Renal pelvis (tissue), 4 donors: ENCODE results near the gene EYA4. TPM values are rescaled to one million over a fixed set of nuclear protein-coding genes. Genes with fewer than 3 reads are reported as not detected.

Experiments used
- DNase-seq: peaks from one replicate; pipeline ENCODE4 v3.0.0-alpha.2; 2013
- polyA plus RNA-seq, 3 donors: library from polyadenylated mRNA; unstranded; fragments of 120-200 nt; gene quantifications; one replicate each; pipeline ENCODE4 v1.2.1, GENCODE V29; 2013; ENCODE audit not compliant: insufficient read length in 3 of 3

EYA4 gene
- polyA plus RNA-seq, 3 donors, result 10.2 to 16.7 (median 16.3) TPM

DNA sequence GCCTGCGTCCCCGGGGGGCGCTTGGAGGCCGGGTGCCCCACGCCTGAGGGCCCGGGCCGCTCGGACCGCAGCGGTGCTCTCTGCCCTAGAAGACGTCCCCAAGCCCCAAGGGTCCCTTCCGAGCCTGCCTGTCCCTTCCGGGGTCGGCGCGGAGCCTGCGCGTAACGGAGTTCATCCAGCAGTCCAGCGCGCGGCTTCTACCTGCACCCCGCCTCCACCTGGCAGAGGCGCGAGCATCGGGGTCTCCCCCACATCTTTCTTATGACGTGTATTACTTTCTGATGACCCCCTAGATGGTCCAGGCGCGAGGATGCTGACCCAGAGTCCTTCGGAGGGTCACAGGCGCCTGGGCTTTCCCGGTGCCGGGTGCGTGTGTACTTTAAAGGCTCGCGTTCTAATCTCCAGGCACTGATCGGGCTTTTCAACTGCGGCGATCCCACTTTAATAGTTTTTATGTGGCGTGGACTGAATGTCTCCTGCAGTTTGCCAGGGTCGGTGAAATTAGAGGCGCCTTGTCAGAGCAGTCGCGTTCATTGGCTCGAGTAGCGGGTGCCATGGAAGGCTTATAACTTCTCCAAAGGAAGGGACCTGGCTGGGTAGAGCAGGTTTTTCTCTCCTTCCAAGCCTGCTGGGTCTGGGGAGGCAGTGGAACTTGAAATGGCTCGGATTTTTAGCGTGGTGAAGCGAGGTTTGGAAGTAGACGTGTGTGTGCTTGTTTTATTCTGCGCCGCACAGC is 912 bp downstream of the EYA4 start:
- peak; percentile 40 for DNase-seq

DNA sequence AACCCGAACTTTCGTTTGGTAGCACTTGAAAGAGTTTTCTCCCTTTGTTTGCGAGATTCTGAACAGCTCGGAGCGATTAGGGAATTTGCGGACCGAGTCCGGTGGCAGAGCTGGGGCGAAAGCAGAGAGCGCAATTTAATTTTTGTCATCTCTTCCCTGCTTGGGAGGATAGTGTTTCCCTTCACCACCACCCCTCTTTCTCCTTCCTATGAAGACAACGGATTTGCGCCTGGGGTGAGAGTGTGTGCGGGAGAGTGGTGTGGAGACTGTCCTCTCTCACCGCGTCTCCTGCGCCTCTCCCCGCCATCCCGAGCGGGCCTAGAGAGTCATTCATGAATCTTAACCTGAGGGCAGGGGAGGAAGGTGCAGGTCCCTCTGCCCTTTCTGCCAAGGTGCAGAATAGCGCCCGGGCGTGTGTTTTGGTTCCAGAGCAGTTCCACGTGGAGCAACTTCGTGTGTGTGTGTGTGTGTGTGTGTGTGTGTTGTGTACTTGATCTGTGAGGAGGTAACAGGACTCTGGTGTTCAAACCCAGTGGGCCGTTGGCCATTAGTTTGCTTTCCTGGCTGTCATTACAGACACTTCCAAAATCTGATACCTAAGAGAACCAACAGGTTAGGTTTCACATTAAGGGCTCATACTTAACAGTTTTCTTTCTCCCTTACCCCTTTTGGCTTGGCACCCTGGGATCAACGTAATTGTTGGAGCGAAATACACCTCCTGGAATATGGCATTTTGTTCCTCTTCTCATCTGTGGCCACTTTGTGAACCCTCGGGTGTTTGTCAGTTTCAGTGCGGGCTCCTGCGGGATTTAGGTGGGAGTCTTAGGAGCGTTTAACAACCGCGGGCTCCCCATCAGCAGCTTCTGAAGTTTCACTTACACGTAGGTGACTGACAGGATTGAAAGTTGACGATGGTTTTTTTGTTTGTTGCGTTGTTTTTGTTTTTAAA is 1.8 kb downstream of the EYA4 start:
- DNase-seq, result peak; percentile 20

GRCh38 chr6:133243723-133244305 is 2.7 kb downstream of the EYA4 start:
- no peak for DNase-seq

- no peak for DNase-seq
These were observed 3.4 kb downstream of the EYA4 start for GRCh38 chr6:133244519-133244918.

DNA sequence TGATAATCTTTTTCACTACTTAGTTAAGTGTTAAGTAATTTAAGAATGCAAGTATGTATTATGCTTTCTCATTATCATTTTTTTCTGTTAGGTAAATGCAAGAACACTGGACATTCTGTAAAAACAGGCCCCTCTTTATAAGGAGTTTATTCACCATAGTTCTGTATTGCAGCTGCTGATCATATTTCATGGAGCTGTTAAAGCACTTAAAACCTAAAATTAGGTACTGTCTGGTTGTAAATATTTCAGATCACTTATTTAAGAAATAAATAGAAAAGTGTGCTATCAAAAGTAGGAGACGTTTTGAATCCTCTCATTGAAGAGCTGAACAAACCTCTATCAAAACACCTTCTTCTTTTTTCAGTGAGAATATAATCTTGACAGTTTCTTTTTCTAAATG is 3.9 kb downstream of the EYA4 start:
- no peak for DNase-seq

DNA sequence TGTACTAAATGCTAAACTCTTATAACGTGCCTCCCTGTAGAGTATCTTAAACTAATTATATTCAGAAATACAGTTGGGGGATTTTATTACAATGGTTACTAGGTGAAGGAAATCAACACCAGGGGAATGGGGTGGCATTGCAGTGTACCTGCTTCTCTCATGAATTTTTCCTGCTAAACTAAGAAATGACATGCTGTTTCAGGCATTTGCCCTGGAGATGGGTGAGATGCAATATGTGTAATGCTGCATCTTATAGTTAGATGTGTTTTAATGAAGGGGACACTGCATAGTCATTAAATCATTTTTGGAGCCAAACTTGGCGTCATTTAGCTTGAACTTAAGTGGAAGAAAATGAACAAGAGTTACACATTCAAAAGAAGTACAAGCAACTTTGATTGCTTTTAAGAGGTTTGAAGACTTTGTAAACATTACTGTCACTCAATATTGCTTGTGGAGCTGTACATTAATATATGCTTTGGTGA is 4.3 kb downstream of the EYA4 start:
- no peak for DNase-seq

DNA sequence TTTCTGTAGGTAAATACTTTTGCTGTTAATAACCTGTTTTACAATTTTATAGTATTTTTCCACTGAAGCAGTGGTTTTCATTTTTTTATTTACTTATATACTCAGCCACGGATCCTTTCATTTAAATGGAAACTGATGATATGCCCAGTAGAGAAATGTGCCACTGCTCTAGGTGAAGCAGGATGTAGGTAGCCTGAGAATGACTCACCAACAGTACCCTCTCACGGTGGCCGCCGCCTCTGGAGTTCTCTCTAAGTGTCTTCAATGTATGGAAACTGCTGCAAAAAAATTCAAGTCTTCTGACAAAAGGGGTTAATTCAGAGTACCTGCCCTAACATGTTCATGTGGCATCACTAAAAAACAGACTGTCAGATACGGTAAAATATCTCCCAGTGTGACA is 6.4 kb downstream of the EYA4 start:
- DNase-seq, result no peak

DNA sequence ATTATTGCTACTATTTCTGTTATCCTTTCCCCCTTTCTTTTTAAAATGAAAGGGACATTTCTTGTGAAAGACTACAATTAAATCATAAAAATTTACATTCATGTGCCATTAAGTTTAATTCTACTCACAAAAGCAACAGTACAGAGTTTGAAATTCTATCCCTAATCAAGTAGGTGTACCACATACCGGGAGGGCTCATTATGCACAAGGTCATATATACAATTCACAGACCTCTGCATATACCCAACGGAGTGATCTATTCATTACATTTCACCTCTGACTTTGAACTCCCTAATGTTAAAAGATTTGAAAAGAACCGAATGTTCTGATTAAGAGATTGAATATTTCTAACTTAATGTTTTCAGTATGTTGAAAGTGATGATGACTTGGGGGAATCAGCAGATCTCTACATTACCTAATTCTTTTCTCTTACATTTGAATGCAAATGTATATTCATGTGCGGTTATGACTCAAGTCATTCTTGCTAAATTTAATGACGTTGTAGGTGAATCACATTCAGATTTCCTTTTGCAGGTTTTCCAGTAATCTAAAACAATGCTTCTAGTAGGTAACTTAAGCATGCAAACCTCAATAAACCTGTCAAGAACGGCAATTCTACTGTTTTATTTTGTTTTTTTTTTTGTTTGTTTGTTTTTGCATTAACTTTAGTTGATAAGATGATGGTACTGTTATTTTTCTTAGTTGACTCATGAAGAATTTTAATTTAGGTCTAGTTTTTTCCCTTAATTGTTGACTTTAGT is 7.3 kb downstream of the EYA4 start:
- no peak for DNase-seq

DNA sequence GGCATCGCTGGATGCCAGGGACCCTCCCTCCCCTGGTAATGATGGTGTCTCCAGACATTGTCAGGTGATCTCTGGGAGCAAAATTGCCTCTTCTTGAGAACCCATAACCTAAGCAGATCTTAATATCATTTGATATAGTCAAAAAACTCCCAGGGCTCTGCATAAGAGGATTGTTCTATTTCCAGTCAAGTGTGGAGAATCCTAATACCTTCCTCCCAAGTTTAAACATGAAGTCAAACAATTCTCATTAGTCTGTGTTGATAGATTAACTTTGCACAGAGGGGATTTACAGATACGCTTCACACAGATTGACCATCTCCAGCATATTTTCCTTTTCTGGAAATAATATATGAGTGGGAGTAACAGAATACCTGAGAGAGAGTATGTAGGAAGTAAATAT is 10.5 kb downstream of the EYA4 start:
- DNase-seq, result no peak

DNA sequence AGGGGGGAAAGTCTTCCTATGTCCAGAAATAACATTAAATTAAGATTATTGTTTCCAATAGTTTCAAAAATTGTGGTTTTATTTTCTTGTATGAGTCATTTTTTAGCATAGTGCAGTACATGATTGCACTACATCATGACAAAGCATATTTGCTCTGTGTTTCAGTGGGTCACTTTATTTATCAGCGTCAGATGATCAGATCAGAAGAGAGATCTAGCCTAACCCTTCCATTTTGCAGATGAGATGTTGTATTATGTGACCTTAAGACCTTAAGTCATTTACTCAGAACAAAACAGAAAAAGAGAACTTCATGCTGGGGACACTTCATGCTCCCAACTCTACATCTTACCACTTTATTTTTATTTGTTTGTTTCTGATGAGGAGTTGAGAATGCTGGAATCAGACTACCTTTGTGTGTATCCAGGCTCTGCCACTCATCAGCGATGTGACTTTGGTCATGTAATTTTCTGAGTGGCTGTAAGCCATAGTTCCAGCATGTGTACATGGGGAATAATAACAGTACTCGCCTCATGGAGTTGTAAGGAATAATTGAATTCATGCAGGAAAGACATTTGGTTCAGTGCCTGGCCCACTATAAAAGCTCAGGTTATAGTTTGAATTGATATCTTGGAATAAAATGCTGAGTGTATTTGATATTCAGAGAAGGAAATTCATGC is 13.5 kb downstream of the EYA4 start:
- no peak for DNase-seq

- DNase-seq, result no peak
These were observed 16.5 kb downstream of the EYA4 start for GRCh38 chr6:133257545-133258105.

DNA sequence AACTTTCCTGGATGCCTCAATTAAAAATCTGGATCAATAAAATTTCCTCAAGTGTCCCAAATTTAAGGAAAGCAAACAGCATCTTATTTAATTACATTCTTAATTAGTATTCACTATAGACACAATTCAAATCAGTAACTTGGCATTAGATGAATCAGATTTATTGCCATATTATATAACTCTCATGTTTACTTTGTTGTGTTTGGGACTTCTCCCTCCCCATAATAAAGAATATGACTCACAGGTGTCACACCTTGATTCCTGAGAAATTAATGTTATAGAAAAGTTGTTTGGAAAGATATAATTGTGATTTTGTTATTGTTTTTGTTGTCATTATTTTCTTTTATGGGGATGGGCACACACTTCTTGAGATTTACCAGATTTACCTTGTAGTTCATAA is 18.4 kb downstream of the EYA4 start:
- no peak for DNase-seq

GRCh38 chr6:133262804-133263203 is 21.6 kb downstream of the EYA4 start:
- DNase-seq, result no peak

DNA sequence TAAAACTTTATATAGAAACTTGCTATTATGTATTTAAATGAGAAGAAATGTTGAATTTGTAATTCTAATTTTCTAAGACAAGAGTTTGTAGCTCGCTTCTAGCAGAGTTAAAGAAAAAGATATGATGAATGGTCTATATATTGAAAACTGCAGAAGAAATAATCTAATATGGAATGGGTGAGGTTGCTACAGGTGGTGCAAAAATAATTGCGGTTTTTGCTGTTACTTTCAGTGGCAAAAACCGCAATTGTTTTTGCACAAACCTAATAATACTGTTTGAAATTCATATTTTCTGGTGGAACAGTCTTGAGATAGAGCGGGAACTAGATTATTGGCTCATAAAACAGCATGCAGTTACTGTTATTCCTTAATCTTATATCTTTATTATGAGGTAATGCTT is 23.9 kb downstream of the EYA4 start:
- DNase-seq, result no peak

GRCh38 chr6:133266186-133266585 is 25.0 kb downstream of the EYA4 start:
- no peak for DNase-seq

- DNase-seq, result no peak
These were observed 27.5 kb downstream of the EYA4 start for GRCh38 chr6:133268621-133269020.

GRCh38 chr6:133274813-133275212 is 33.7 kb downstream of the EYA4 start:
- DNase-seq, result no peak

DNA sequence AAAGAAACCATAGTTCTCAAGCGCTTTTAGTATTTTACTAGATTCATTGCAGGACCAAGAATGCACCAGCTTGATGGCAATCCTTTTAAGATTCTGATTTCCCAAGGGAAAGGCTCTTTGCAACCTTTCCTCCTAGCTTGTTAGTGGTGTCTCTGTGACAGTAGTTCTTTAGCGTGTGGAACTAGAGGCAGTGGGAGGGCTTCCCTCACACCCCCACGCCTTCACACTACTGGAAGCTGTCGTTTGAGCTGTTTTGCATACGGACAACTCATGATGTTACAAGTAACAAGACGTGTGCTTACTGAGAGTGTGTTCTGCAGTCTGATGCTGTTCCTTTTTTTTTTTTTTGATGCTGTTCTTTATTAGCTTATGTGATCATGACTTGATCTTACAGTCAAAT is 34.1 kb downstream of the EYA4 start:
- no peak for DNase-seq

DNA sequence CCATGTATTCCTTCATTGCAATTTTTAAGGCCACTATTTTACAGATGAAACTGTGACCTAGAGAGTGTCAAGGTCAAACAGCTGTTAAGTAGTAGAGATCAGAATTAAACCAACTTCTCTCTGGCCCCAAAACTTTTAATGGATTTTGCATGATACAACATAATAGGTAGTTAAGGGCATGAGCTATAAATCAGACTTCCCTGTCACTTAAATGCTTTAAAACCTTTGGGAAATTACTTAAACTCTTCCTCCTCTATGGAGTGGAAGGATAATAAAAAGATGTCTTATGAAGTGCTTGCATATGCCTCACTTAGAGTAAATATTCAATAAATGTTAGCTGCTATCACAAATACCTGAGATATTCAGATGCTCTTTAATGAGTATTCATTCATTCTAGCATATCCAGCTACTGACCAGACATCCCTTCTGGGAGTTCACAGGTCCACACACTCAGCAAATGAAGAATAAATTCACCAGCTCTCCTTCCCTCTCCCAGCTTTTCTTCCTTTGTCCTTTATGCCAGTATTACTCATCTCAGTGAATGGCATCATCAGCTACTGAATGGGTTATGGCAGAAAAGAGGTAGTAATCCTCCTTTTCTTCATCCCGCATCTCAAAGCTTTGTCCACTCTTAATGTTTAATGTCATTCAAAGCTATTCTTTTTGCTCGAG is 36.2 kb downstream of the EYA4 start:
- no peak for DNase-seq

GRCh38 chr6:133277900-133278545 is 36.9 kb downstream of the EYA4 start:
- DNase-seq, result no peak
